Ishikawa (cell line): Measurements from ENCODE around the gene NDC80.
A peak's percentile ranks its signal among the peaks of the same experiment; 100 is the strongest.

Experiments
- EP300 ChIP-seq: IDR thresholded peaks from 2 replicates; pipeline ENCODE4 v1.6.1; 2012; ENCODE audit warnings: borderline replicate concordance
- NFIC ChIP-seq: IDR thresholded peaks from 2 replicates; pipeline ENCODE4 v1.6.1; 2012
- RAD21 ChIP-seq: IDR thresholded peaks from 2 replicates; pipeline ENCODE4 v1.6.1; 2012; ENCODE audit warnings: low read depth
- YY1 ChIP-seq: IDR thresholded peaks from 2 replicates; pipeline ENCODE4 v1.6.1; 2012; ENCODE audit warnings: low read depth

DNA sequence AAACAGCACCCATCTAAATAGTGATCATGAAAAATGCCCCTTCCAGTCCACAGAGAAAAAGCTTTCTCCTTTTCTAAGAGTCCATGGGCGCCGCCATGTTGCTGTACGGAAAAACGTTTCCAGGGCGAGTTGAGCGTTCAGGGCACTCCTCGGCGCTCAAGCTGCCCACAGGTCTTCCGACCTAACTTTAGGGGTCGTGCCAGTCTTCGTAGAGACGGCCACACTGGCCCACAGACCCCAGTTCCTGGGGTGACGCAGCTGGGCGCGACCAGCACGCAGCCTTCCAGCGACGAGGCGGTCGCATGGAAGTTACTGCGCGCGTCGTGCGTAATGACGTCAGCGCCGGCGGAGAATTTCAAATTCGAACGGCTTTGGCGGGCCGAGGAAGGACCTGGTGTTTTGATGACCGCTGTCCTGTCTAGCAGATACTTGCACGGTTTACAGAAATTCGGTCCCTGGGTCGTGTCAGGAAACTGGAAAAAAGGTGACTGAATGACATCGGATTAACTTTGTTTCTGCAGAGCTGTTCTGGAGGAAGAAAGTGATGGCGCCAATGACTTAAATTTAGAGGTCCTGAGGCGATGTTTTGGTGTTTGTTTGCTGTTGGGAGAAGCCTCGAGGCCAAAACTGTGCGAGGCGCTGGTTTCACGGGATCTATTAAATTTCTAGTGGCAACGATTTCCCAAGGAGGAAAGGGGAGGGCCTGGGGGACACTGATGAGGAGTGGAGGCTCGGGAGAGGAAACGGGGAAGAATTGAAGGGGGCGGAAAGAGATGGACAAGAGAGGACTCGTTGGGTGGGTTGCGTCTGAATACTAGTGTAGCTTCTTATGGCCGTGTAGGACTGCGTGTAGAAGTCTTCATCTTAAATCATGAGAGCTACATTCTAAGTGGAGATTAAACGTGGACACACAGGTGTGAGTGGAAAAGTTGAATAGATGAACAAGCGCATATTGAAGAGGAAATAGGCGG lies at the start of gene NDC80, which contains the start of gene METTL4:
- TF ChIP-seq RAD21, result no peak
- TF ChIP-seq NFIC, result no peak
- no peak; the same call in 1 of the 2 replicates for TF ChIP-seq EP300
- peak; percentile 96 for TF ChIP-seq YY1
